DOHH2 (cell line): ENCODE measurements around the gene MAP4K4.

ENCODE experiments used
- EZH2phosphoT487 ChIP-seq: fragments of 200-600 bp; sonication (generic); IDR thresholded peaks from 2 replicates; pipeline ENCODE4 v1.6.1; 2017; ENCODE audit warnings: borderline replicate concordance, mild to moderate bottlenecking, antibody characterized with exemption, low read length, moderate library complexity, mixed read lengths
- TF ChIP-seq, protein P1 (sequence below): fragments of 200-600 bp; sonication (generic); IDR thresholded peaks from one replicate; pipeline ENCODE4 v1.5.1; 2014; ENCODE audit warnings: antibody characterized with exemption, mild to moderate bottlenecking, low read depth, low read length; ENCODE audit not compliant: poor library complexity, severe bottlenecking

- TF ChIP-seq, protein P1, sequence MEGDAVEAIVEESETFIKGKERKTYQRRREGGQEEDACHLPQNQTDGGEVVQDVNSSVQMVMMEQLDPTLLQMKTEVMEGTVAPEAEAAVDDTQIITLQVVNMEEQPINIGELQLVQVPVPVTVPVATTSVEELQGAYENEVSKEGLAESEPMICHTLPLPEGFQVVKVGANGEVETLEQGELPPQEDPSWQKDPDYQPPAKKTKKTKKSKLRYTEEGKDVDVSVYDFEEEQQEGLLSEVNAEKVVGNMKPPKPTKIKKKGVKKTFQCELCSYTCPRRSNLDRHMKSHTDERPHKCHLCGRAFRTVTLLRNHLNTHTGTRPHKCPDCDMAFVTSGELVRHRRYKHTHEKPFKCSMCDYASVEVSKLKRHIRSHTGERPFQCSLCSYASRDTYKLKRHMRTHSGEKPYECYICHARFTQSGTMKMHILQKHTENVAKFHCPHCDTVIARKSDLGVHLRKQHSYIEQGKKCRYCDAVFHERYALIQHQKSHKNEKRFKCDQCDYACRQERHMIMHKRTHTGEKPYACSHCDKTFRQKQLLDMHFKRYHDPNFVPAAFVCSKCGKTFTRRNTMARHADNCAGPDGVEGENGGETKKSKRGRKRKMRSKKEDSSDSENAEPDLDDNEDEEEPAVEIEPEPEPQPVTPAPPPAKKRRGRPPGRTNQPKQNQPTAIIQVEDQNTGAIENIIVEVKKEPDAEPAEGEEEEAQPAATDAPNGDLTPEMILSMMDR, result no peak
- TF ChIP-seq EZH2phosphoT487, result no peak
Observed at GRCh38 chr2:101795033-101795432, 97.5 kb downstream of the MAP4K4 start.
